ENCODE results near the gene C7orf57. TPM values are rescaled to one million over a fixed set of nuclear protein-coding genes. Genes with fewer than 3 reads are reported as not detected.
A peak's percentile ranks its signal among the peaks of the same experiment; 100 is the strongest.
"Not testable (repeated sequence)": the region's sequence is repeated elsewhere in the genome, so short reads cannot be mapped to it uniquely, and the experiment has no call there.

Gene C7orf57
- under 1 TPM in 1 of 3 donors, not detected in 2; 0.85 TPM for total RNA-seq
- 0.61 TPM for total RNA-seq (2013)

DNA sequence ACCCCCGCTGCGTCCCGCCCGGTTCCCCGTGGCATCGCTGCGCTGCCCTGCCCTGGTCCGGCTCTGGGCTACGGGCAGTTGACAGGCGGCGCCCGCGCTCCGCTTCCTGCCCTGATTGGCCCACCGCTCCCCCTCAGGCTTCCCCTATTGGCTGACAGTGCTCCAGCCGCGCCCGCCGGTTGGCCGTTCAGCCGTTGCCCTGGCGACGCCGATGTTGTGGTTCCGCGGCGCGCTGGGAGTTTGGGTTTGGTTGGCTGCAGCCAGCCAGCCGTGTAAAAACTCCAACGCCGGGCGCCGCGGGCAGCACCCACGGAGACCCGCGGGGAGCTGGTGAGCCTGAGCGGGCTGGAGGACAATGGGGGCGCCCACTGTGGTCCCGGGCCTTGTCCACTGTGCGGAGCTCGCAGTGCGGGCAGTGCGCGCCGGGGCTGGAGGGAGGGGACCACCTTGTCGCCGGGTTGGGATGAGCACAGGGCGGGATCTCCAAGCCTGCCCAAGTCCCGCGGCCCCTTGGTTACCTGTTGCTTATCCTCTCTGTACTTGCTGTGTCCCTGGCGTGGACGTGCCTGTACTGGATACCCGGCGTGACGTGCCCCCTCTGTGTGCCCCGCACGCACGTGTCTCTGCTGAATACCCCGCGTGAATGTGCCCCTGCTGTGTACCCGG is at the start of gene C7orf57:
TSS of gene C7orf57 (plus strand) at position 243 of the 666 bp plus-strand sequence. CDS start 766 bp downstream, outside the sequence.
- DNase-seq (peak; percentile 84 to 89), ATAC-seq (peak; percentile 91 to 97 (median 95))
- Histone ChIP-seq H3K36me3 (ENCODE audit: control insufficient read depth, insufficient read depth, low read length) (no peaks in the 10 kb centered on the region), H3K9me3 (ENCODE audit: control insufficient read depth, insufficient read depth, low read length) (no peaks in the 10 kb centered on the region), H3K4me3 (ENCODE audit: low read length) (peak within 1 kb of the TSS; percentile 39), H3K4me1 (ENCODE audit: control insufficient read depth, insufficient read depth, low read length) (peaks cover 13% of the 10 kb centered on the region), H3K27me3 (ENCODE audit: control insufficient read depth, insufficient read depth, low read length) (peaks cover 7% of the 10 kb centered on the region), H3K27ac (ENCODE audit: low read length) (no peak within 1 kb of the TSS)
- Mint-ChIP-seq H3K4me1 (peaks cover 8 to 12% of the 10 kb centered on the region in 2 donors), H3K4me3 (peak within 1 kb of the TSS; percentile 89), H3K9me3 (no peaks in the 10 kb centered on the region), H3K27ac (peak within 1 kb of the TSS; percentile 62 to 83), H3K27me3 (ENCODE audit: low read depth in 2 of 2) (peaks cover 22 to 29% of the 10 kb centered on the region in 2 donors), H3K36me3 (no peaks in the 10 kb centered on the region)
- under 1% methylated on average over 62 of the region's 62 CpGs for WGBS (ENCODE audit: insufficient coverage)
- intact Hi-C loops (cut with micrococcal nuclease), result loop anchor here (2.0 kb wide), 2 partner anchors 45 to 49 kb away; no protein-coding TSS in a partner anchor
- TF ChIP-seq, protein P1, sequence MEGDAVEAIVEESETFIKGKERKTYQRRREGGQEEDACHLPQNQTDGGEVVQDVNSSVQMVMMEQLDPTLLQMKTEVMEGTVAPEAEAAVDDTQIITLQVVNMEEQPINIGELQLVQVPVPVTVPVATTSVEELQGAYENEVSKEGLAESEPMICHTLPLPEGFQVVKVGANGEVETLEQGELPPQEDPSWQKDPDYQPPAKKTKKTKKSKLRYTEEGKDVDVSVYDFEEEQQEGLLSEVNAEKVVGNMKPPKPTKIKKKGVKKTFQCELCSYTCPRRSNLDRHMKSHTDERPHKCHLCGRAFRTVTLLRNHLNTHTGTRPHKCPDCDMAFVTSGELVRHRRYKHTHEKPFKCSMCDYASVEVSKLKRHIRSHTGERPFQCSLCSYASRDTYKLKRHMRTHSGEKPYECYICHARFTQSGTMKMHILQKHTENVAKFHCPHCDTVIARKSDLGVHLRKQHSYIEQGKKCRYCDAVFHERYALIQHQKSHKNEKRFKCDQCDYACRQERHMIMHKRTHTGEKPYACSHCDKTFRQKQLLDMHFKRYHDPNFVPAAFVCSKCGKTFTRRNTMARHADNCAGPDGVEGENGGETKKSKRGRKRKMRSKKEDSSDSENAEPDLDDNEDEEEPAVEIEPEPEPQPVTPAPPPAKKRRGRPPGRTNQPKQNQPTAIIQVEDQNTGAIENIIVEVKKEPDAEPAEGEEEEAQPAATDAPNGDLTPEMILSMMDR (IDR thresholded peaks at IDR 0.05), result no peak

DNA sequence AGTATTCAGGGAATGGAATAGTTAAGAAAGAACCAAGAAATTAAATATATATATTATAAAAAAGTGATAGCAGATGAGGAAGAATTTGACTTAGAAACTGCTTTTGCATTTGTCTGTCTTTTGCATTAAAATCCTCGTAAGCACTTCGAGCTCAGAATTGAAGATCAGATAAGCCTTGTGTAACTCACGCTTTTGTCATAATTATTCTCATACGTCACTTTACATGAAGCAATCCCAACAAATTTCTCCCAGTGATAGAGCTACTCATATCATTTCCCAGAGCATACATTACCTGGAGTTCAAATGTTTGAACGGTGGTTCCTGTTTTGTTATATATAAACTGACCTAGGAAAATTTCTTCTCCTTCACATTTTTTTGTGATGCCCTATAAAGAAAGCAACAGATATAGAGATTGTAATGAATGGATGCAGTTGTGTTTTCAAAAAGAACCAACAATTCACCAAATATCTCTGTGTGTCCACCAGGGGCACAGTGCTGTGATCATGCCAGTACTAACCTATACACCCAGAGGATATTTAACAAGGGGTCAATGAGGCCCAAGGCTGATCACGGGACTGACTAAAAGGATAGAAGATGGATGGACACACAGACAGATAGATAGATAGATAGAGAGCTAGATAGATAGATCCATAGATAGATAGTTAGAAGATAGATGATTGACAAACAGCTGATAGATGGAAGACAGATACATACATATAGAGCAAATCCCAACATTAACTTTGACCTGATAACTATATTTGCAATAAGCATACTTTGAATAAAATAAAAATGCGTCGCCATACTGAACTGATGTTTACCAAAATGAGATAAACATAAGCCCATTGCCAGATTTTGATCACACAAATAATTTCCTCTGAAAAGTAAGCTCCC is 46.6 kb upstream of the C7orf57 start:
- no peaks in the 10 kb centered on the region for H3K36me3 ChIP-seq (ENCODE audit: control insufficient read depth, insufficient read depth, low read length)
- H3K27ac ChIP-seq (ENCODE audit: low read length), result no peak overlapping the region
- H3K9me3 Mint-ChIP-seq, result no peaks in the 10 kb centered on the region
- H3K4me3 Mint-ChIP-seq, result peak overlapping the region; percentile 0
- H3K4me1 Mint-ChIP-seq, result peaks cover 16 to 17% of the 10 kb centered on the region in 2 donors
- H3K27ac Mint-ChIP-seq, result no peak overlapping the region
- ATAC-seq (no peak), DNase-seq (no peak)
- intact Hi-C loops (cut with micrococcal nuclease), result no loop called here
- TF ChIP-seq, protein P1 (IDR thresholded peaks at IDR 0.05), result no peak
- no peaks in the 10 kb centered on the region for H3K27me3 Mint-ChIP-seq (ENCODE audit: low read depth in 2 of 2)
- no peak overlapping the region for H3K4me3 ChIP-seq (ENCODE audit: low read length)
- H3K27me3 ChIP-seq (ENCODE audit: control insufficient read depth, insufficient read depth, low read length), result no peaks in the 10 kb centered on the region
- H3K4me1 ChIP-seq (ENCODE audit: control insufficient read depth, insufficient read depth, low read length), result peaks cover 13% of the 10 kb centered on the region
- H3K36me3 Mint-ChIP-seq, result no peaks in the 10 kb centered on the region
- H3K9me3 ChIP-seq (ENCODE audit: control insufficient read depth, insufficient read depth, low read length), result no peaks in the 10 kb centered on the region
- WGBS (ENCODE audit: insufficient coverage), result 91% methylated on average over 7 of the region's 8 CpGs

DNA sequence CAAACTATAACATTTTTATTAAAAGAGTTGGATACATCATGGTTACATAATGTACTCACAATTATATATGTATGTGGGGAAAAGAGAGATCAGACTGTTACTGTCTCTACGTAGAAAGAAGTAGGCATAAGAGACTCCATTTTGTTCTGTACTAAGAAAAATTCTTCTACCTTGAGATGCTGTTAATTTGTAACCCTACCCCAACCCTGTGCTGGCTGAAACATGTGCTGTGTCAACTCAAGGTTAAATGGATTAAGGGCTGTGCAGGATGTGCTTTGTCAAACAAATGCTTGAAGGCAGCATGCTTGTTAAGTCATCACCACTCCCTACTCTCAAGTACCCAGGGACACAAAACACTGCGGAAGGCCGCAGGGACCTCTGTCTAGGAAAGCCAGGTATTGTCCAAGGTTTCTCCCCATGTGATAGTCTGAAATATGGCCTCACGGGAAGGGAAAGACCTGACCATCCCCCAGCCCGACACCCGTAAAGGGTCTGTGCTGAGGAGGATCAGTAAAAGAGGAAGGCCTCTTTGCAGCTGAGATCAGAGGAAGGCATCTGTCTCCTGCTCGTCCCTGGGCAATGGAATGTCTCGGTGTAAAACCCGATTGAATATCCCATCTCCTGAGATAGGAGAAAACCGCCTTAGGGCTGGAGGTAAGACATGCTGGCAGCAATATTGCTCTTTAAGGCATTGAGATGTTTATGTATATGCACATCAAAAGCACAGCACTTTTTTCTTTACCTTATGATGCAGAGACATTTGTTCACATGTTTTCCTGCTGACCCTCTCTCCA is 45.5 kb upstream of the C7orf57 start:
- DNase-seq; H3K27me3 Mint-ChIP-seq (ENCODE audit: low read depth in 2 of 2); H3K27ac ChIP-seq (ENCODE audit: low read length); H3K4me3 Mint-ChIP-seq; H3K4me3 ChIP-seq (ENCODE audit: low read length); H3K9me3 Mint-ChIP-seq; H3K9me3 ChIP-seq (ENCODE audit: control insufficient read depth, insufficient read depth, low read length); H3K27ac Mint-ChIP-seq; ATAC-seq; H3K36me3 ChIP-seq (ENCODE audit: control insufficient read depth, insufficient read depth, low read length); H3K27me3 ChIP-seq (ENCODE audit: control insufficient read depth, insufficient read depth, low read length); H3K36me3 Mint-ChIP-seq: not testable (repeated sequence)
- peaks cover 13% of the 10 kb centered on the region for H3K4me1 ChIP-seq (ENCODE audit: control insufficient read depth, insufficient read depth, low read length)
- intact Hi-C loops (cut with micrococcal nuclease), result loop anchor here (2.0 to 5.0 kb wide), 2 partner anchors 45 to 97 kb away; partner anchors contain the start of genes C7orf57 and UPP1
- 79% methylated on average over 9 of the region's 10 CpGs for WGBS (ENCODE audit: insufficient coverage)
- peaks cover 16 to 22% of the 10 kb centered on the region in 2 donors for H3K4me1 Mint-ChIP-seq
